Prostate gland (tissue), 2 donors: ENCODE results near the gene STEEP1. TPM values are rescaled to one million over a fixed set of nuclear protein-coding genes. Genes with fewer than 3 reads are reported as not detected.
A peak's percentile ranks its signal among the peaks of the same experiment; 100 is the strongest.

ENCODE experiments used
- DNase-seq: peaks from one replicate; pipeline ENCODE4 v3.0.0-alpha.2; 2019; ENCODE audit warnings: low spot score
- H3K27ac ChIP-seq, 2 donors: fragments of 200-600 bp; sonication (generic); 2 replicates each; pipeline ENCODE4 v1.5.1; 2017 to 2019
- H3K27me3 ChIP-seq: fragments of 200-600 bp; sonication (generic); replicated peaks from 2 replicates; pipeline ENCODE4 v1.5.1; 2019; ENCODE audit not compliant: insufficient read depth
- H3K36me3 ChIP-seq, 2 donors: fragments of 200-600 bp; sonication (generic); 1 replicate in 1 of 2; 2 replicates in 1 of 2; pipeline versions ENCODE4 v1.5.1 to v1.8.1; 2017 to 2019
- H3K4me1 ChIP-seq: fragments of 200-600 bp; sonication (generic); replicated peaks from 2 replicates; pipeline ENCODE4 v1.5.1; 2019
- H3K4me3 ChIP-seq, 2 donors: fragments of 200-600 bp; sonication (generic); 2 replicates each; pipeline ENCODE4 v1.5.1; 2017 to 2019
- H3K9me3 ChIP-seq: fragments of 200-600 bp; sonication (generic); 2 replicates; pipeline ENCODE4 v1.5.1; 2017
- POLR2A ChIP-seq: fragments of 450-650 bp; IDR thresholded peaks from one replicate; pipeline ENCODE4 v1.6.1; 2016; ENCODE audit warnings: antibody characterized with exemption, mild to moderate bottlenecking
- POLR2AphosphoS5 ChIP-seq: sonication (generic); formaldehyde crosslinking; IDR thresholded peaks from one replicate; pipeline ENCODE4 v1.6.1; 2017; ENCODE audit warnings: antibody characterized with exemption
- WGBS: methylation state at CpG from one replicate; pipeline ENCODE4 v1.1.5; 2018; 5-methylcytosine and 5-hydroxymethylcytosine counted together
- intact Hi-C: fragments of 100-400 bp; cut with DNase I; formaldehyde crosslinking; loops from one replicate; pipeline ENCODE4 v1.14.2; 2022
- total RNA-seq, 2 donors: library from RNA; depleted of rRNA; stranded (reverse); fragments of >200 nt; gene quantifications; one replicate each; pipeline ENCODE4 v1.1.0, GENCODE V29; 2016
- TF ChIP-seq, protein P1 (sequence below), 4 experiments: fragments of 200-600 bp in 2 of 4; fragments of 450-650 bp in 2 of 4; sonication (generic) in 2 of 4; IDR thresholded peaks; 1 replicate in 3 of 4; 2 replicates in 1 of 4; pipeline ENCODE4 v1.5.1; 2016 to 2019; ENCODE audit warnings: antibody characterized with exemption in 4 of 4, mild to moderate bottlenecking in 2 of 4, moderate library complexity in 2 of 4

STEEP1 gene
- total RNA-seq, 2 donors from 2014 or later = 31.9 to 33.4 TPM

DNA sequence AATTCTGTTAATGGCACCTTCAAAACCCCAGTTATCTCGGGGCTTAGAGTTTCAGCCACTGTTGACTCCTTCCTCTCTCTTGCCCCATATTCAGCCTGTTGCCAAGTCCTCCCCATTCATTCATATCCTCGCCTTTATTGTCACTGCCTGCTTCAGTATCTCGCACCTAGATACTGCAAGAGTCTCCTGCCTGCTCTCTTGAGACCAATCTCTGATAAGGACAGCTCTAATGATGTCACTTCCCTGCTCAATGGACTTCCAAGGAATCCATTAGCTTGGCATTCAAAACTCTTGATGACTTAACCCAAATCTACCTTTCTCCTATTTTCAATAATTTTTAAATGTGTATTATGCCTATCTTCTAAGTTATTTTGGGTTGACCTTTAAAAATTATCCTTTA is 8.0 kb upstream of the STEEP1 start:
- intact Hi-C loops = loop anchor here (10.0 kb wide), 2 partner anchors 58 to 108 kb away; partner anchors contain the start of gene SLC25A5
- H3K27me3 ChIP-seq = no peaks in the 10 kb centered on the region
- peak overlapping the region; percentile 90 to 93 for H3K27ac ChIP-seq
- no peaks in the 10 kb centered on the region for H3K4me1 ChIP-seq
- no peaks in the 10 kb centered on the region for H3K36me3 ChIP-seq
- no peaks in the 10 kb centered on the region for H3K9me3 ChIP-seq
- no peak for DNase-seq
- WGBS = 45% methylated on average over 3 of the region's 3 CpGs
- TF ChIP-seq POLR2A (no peak), POLR2AphosphoS5 (no peak)
- TF ChIP-seq, protein P1, sequence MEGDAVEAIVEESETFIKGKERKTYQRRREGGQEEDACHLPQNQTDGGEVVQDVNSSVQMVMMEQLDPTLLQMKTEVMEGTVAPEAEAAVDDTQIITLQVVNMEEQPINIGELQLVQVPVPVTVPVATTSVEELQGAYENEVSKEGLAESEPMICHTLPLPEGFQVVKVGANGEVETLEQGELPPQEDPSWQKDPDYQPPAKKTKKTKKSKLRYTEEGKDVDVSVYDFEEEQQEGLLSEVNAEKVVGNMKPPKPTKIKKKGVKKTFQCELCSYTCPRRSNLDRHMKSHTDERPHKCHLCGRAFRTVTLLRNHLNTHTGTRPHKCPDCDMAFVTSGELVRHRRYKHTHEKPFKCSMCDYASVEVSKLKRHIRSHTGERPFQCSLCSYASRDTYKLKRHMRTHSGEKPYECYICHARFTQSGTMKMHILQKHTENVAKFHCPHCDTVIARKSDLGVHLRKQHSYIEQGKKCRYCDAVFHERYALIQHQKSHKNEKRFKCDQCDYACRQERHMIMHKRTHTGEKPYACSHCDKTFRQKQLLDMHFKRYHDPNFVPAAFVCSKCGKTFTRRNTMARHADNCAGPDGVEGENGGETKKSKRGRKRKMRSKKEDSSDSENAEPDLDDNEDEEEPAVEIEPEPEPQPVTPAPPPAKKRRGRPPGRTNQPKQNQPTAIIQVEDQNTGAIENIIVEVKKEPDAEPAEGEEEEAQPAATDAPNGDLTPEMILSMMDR (IDR thresholded peaks at IDR 0.05) = no peak
- peak overlapping the region in 1 of 2 donors; percentile 59 for H3K4me3 ChIP-seq

DNA sequence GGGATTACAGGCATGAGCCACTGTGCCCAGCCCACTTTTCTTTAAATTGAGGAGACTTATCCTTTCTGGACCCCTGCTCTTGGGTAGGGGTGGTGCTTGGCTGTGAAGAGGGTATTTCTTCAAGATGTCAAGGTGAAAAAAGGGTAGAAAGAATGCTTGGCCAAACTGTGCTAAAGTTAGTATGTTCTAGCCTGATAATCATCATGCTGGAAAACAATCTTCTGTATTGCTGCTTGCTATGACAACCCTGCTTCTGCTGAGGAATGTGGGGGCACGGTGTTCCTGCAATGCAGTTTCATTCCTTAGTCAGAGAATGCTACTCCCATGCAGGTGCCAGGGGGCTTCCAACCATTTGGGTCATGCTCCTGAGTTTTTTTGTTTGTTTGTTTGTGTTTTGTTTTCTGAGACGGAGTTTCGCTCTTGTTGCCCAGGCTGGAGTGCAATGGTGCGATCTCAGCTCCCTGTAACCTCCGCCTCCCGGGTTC is 5.2 kb upstream of the STEEP1 start:
- Histone ChIP-seq H3K36me3 (no peaks in the 10 kb centered on the region), H3K4me1 (no peaks in the 10 kb centered on the region), H3K4me3 (no peak overlapping the region), H3K27me3 (no peaks in the 10 kb centered on the region), H3K9me3 (no peaks in the 10 kb centered on the region), H3K27ac (no peak overlapping the region)
- WGBS = 83% methylated on average over 6 of the region's 6 CpGs
- no peak for TF ChIP-seq POLR2AphosphoS5
- TF ChIP-seq, protein P1 (IDR thresholded peaks at IDR 0.05) = no peak
- TF ChIP-seq POLR2A = no peak
- no peak for DNase-seq
- intact Hi-C loops = loop anchor here (10.0 kb wide), 2 partner anchors 56 to 106 kb away; partner anchors contain the start of gene SLC25A5

DNA sequence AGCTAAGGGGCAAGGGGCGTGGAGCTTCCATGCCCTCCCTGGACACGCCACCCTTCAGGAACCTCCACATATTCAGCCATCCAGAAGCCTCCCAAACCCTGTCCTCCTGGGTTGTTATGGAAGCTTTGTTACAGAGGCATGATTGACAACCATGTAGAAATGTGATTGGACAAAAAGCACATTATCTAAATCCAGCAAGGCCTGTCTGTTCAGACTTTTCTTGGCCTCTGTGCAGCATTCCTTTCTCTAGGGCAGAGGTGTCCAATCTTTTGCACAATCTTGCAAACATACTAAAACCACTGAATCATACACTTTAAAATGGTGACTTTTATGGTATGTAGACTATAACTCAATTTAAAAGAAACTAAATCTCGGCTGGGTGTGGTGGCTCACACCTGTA is 12.7 kb downstream of the STEEP1 start:
- H3K9me3 ChIP-seq = no peaks in the 10 kb centered on the region
- DNase-seq = no peak
- no peak overlapping the region for H3K4me3 ChIP-seq
- TF ChIP-seq POLR2A (no peak), POLR2AphosphoS5 (no peak)
- TF ChIP-seq, protein P1 (IDR thresholded peaks at IDR 0.05) = no peak
- intact Hi-C loops = no loop called here
- H3K36me3 ChIP-seq = no peaks in the 10 kb centered on the region
- H3K27ac ChIP-seq = no peak overlapping the region
- no peaks in the 10 kb centered on the region for H3K4me1 ChIP-seq
- no peaks in the 10 kb centered on the region for H3K27me3 ChIP-seq
- WGBS = 75% methylated on average over 3 of the region's 3 CpGs

DNA sequence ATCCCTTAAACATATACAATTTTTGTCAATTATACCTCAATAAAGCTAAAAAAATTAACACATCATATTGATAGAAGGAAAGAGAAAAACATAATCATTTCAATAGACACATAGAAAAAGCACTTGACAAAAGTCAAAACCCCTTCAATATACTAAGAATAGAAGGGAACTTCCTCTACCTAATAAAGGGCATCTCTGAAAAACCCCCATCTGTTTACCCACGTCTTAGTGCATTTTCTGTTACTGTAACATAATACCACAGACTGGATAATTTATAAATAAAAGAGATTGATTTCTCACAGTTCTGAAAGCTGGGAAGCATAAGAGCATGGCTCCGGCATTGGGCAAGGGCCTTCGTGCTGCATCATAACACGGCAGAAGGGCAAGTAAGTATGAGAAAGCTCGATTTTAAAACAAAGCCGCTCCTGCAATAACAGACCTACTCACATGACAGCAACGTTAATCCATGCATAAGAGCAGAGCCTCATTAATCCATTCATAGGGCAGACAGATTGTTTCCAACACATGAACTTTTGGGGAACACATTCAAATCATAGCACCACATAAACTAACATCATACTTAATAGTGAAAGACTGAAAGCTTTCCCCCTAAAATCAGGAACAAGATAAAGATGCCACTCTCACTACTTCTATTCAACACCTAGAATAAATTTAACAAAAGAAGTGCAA is 15.7 kb downstream of the STEEP1 start:
- intact Hi-C loops = no loop called here
- no peak for DNase-seq
- Histone ChIP-seq H3K27me3 (no peaks in the 10 kb centered on the region), H3K4me3 (no peak overlapping the region), H3K9me3 (no peaks in the 10 kb centered on the region), H3K27ac (no peak overlapping the region), H3K36me3 (no peaks in the 10 kb centered on the region), H3K4me1 (no peaks in the 10 kb centered on the region)
- TF ChIP-seq POLR2A (no peak), POLR2AphosphoS5 (no peak)
- TF ChIP-seq, protein P1 (IDR thresholded peaks at IDR 0.05) = no peak
- 65% methylated on average over 7 of the region's 7 CpGs for WGBS

DNA sequence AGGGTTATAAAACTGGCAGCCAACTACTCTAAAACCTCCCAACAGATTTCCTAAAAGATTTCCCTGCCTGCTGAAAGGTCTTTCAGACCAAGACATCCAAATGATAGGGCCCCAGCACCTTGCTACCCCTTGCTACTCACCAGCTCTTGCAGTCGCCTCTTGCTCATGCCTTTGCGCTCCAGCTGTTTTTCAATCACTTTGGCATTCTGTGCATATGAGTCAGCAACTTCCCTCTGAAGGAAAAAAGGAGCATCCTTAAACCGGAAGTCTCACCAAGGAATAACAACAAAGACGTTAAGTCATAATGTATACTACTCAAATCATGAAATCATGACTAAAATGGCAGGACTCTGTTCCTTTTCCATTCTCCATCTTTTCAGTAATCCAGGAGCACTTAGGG is 24.0 kb downstream of the STEEP1 start:
- no peak for TF ChIP-seq POLR2AphosphoS5
- TF ChIP-seq POLR2A = no peak
- TF ChIP-seq, protein P1 (IDR thresholded peaks at IDR 0.05) = no peak
- no peak overlapping the region for H3K27ac ChIP-seq
- no peaks in the 10 kb centered on the region for H3K36me3 ChIP-seq
- intact Hi-C loops = no loop called here
- H3K27me3 ChIP-seq = no peaks in the 10 kb centered on the region
- H3K4me1 ChIP-seq = no peaks in the 10 kb centered on the region
- H3K4me3 ChIP-seq = no peak overlapping the region
- H3K9me3 ChIP-seq = no peaks in the 10 kb centered on the region
- WGBS = 88% methylated on average over 4 of the region's 4 CpGs
- DNase-seq = no peak
